ENCODE results near the gene DYTN.

DYTN gene

GRCh38 chr2:206614811-206615210, 103.4 kb downstream of the DYTN start:
- no peak overlapping the region for H3K4me3 ChIP-seq (ENCODE audit: low read length)
- no peak for TF ChIP-seq ZNF274 (IDR thresholded peaks at IDR 0.05; ENCODE audit: low read depth, low read length)

- TF ChIP-seq ZNF274 (IDR thresholded peaks at IDR 0.05; ENCODE audit: low read depth, low read length) = no peak
- no peak overlapping the region for H3K4me3 ChIP-seq (ENCODE audit: low read length)
Observed at GRCh38 chr2:206611736-206612135, 106.5 kb downstream of the DYTN start.

GRCh38 chr2:206611191-206611590, 107.0 kb downstream of the DYTN start:
- H3K4me3 ChIP-seq (ENCODE audit: low read length) = no peak overlapping the region
- TF ChIP-seq ZNF274 (IDR thresholded peaks at IDR 0.05; ENCODE audit: low read depth, low read length) = no peak

- TF ChIP-seq ZNF274 (IDR thresholded peaks at IDR 0.05; ENCODE audit: low read depth, low read length) = no peak
- H3K4me3 ChIP-seq (ENCODE audit: low read length) = no peak overlapping the region
Observed at GRCh38 chr2:206610451-206610850, 107.7 kb downstream of the DYTN start.

GRCh38 chr2:206603243-206603642, 115.0 kb downstream of the DYTN start:
- TF ChIP-seq ZNF274 (IDR thresholded peaks at IDR 0.05; ENCODE audit: low read depth, low read length) = no peak
- H3K4me3 ChIP-seq (ENCODE audit: low read length) = no peak overlapping the region
